Activated CD4-positive, alpha-beta T cell treated with anti-CD3 and anti-CD28 coated beads, Interleukin-10, Interleukin-2, amounts not matched to agents 100 ng/mL and 50 ng/mL, durations not matched to agents 16 hours and 8 hours (primary cell): ENCODE results near the gene ITPA.
"Not testable (repeated sequence)": the region's sequence is repeated elsewhere in the genome, so short reads cannot be mapped to it uniquely, and the experiment has no call there.

Experiments used
- DNase-seq: peaks from one replicate; pipeline ENCODE4 v3.0.0-alpha.2; 2020

Gene ITPA

DNA sequence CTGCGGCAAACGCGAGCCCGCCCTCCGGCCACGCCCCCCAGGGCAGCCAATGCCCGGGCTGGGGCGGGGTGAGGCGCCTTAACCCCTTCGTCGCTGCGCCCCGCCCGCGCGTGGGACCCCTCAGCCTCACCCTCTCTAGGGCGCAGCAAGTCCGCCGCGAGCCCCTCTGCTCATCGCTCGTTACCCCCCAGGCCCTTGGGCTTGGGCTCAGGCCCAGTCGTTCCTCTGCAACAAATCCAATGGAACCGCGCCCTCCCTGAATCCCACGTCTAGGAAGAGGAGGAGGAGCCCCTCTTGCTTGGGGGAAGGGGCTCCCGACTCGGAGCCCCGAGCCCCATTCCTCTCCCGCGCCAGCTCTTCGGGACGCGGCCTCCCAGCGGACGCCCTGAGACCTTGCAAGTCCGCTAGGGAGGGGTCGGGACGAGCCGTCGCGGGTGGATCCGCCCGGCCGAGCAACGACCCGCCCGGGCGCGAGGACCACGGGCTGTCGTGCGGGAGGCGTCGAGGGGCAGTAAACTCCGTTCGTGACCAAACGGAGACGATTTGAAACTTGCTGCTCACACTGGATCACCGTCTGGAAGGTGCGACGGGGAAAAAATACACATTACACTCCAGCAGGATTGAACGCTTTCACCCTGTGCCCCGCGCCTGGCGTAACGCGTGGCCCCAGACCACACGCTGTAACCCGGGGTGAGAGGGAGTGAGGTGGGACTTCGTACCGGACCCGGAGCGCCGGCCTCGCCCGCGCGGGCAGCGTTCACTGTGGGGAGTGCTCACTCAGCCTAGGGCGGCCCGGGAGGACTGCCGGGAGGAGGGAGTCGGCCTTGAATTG, 35.5 kb upstream of the ITPA start:
- peak; percentile 90 for DNase-seq

DNA sequence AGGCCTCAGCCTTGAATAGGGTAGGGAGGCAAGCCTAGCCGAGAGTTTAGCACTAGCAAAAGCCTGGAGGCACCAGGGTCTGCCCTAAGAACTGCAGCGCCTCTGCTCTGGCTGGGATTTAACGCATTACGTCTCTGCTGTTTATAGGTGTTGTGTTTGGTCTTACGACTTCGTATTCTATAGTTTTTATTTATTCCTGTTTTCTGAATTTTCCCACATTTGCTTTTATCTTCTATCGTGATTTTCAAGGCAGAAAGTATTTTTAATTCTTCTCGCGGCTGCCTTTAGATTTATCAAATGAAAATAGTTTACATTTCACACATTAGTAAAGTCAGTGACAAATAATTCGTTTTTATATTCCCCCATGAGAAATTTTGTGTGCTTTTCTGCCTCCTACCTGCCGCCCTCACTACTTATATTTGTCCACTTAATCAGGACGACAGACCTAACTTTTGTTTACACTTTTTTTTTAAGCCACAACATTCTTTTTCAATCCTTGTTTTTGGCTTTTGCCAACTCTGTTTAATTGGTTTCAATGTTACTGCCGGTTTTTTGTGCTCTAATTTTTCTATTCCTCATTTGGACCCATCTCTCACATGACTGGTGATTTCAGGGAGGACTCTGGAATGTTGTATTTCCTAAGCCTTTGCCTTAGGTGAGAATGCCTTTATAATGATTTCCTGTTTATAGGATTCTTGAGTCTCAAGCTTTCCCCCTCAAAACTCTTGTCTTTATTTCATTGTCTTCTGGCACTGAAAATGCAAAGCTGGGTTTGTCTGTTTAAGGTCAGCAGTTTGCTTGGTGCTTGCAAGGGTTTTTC, 34.6 kb upstream of the ITPA start:
- no peak for DNase-seq

DNA sequence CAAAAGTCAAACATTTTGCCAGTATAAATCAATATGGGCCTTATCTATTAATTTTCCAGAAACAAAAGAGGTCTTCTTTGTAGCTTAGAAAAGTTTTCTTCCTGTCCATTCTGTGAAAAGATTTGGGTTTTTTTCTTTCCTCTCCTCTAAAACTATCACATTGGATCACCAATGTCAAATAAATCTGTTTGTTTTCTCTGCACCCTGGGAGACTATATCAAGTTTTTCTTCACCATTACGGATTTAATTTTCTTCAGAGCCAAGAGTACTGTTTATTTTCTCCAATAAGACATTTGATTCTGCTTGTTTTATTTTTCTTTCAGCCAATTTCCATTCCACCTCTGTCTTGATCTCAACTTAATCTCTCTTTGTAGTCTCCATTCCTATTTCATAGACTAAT, 34.0 kb upstream of the ITPA start:
- no peak for DNase-seq

DNA sequence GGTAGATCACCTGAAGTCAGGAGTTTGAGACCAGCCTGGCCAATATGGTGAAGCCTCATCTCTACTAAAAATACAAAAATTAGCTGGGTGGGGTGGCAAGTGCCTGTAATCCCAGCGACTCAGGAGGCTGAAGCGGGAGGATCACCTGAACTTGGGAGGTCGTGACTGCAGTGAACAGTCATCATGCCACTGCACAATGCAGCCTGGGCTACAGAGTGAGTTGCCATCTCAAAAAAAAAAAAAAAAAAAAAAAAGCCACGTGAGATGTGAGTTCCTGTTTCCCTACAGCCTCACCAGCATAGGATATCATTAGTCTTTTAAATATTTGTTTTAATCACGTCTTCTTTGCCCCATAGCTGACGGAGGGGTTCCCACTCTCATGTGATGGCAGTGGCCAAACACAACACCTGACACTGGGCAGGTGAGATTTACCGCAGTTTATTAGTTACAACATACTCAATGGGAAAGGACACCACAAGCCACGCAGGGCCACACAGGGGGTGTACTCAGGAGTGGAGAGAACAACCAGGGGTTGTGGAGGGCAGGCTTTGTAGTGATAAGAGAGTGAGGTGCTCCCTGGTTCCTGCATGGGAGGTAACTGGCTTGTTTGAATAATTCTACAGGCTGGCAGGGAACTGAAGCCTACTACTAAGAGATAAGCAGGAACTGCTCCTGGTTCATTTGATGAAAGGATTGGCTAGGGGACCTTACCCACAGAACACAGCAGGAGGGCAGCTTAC, 31.4 kb upstream of the ITPA start:
- no peak for DNase-seq

DNA sequence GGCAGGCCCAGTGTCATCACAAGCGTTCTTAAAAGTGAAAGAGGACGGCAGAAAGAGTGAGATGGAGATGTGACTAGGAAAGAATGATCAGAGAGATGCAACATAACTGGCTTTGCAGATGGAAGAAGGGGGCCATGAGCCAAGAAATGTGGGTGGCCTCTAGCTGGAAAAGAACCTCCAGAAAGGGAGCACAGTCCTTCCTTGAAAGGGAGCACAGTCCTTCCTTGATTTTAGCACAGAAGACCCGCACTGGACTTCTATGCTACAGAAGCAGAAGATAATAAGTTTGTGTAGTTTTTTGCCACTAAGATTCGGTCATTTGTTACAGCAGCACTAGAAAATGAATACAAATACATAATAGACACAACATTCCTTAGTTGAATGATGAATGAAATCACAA, 29.0 kb upstream of the ITPA start:
- no peak for DNase-seq

DNA sequence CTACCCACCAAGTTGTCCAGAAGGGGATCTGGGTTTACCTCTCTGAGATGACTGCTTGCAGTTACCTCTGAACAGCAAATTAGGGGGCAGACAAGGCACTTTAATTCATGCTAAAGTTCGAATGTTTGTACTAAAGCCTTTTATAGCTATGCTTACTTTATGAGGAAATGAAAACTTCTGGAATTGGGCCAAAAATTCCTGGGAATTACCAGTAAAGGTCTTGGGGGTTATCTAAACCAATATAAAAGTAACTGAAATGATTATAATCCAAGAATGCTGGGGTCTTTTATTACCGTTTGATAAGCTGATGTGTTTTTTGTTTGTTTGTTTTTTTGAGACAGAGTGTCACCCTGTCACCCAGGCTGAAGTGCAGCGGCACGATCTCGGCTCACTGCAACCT, 28.0 kb upstream of the ITPA start:
- no peak for DNase-seq

DNA sequence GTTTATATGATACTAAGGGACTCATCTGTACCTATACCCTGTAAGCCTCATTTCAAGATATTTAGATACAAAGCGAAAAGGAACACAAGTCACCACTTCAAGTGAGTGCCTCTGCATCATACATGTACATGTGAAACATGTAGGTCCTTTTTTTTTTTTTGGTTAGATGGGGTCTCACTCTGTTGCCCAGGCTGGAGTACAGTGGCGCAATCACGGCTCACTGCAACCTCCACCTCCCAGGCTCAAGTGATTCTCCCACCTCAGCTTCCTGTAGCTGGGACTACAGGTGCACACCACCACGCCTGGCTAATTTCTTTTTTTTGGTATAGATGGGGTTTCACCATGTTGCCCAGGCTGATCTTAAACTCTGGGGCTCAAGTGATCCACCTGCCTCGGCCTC, 26.9 kb upstream of the ITPA start:
- not testable (repeated sequence) for DNase-seq

DNA sequence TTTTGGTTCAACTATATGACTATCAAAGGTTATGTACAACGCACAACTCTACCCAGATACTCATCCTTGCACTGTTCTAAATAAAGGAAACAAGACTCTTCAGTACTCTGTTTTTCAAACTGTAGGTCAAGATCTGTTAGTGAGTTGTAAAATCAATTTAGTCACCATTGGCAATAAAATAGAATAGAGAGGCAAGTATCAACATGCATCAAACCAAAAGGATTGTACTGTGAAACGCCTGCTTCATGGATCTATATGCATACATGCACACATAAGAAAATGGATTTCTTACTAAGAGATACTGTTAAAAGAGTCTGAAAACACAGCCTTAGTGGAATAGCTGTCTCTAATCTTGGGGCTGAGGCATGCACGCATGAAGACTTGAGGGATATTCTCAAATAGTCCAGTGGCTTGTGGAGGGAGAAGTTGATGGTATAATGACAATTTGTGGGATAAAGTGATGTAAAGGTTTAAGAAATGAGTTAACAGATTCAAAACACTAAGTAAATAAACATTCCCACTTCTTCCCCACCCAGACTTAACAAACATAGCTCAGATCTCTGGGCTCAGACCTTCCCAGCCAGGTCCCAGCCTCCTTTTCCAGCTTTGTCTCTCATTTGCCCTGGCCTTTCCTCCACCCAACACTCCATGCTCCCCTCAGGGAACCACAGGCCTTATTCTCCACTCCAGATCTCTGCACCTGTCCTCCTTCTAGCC, 25.2 kb upstream of the ITPA start:
- DNase-seq: no peak

DNA sequence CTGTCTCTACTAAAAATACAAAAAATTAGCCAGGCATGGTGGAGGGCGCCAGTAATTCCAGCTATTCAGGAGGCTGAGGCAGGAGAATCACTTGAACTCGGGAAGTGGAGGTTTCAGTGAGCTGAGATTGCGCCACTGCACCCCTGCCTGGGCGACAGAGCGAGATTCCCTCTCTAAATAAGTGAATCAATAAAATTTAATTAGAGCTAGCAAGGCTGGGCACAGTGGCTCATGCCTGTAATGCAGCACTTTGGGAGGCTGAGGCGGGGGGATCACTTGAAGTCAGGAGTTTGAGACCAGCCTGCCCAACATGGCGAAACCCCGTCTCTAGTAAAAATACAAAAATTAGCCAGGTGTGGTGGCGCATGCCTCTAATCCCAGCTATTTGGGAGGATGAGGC, 21.4 kb upstream of the ITPA start:
- DNase-seq: not testable (repeated sequence)

DNA sequence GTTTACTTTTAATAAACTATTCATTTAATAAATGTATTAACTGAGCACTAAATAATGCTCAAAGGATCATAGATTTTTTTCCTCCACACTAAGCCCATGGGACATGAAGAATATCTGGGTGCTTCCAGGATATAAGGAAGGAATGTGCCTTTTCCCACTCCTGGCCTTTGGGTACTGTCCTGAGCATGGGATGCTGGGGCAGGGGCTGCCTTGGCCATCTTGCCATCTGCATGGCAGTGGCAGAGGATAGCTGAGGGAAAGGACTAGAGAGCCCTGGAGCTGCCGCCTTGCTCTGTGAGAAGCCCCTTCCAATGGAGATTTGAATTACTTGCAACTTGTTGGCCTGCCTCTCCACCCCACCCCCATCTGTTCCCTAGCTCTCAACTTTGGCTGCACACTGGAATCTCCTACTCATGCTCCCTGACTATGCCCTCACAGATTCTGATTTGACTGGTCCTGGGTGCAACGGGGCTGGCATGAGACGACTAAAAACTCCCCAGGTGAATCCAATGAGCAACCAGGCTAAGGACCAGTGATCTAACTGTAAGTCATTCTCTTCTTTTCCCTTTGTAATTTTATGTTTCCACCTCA, 20.4 kb upstream of the ITPA start:
- DNase-seq: no peak

DNA sequence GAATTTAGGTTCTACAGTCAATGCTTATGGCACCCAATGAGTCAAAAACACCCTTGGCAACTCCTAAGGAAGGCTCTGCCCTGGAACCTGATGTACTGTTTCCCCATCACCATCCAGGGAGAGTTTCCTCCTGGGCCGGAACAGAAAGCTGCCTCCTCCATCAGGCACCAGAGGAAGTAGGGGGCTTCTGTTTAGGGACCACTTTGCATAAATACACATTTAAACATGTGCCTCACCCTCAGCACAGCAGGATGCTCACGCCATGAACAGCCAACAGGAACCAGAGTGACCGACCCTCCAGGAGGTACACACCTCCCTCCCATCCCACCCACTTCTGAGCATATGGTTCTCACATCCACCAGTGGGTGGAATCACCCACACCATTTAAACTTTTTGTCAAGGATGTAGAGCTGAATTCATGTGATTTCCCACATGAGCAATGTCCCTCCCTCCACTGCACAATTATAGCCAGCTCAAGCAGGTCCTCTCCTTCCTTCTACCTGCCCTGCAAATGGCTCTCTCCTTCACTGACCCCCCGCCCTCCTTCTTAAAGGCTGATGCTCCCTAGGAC, 19.7 kb upstream of the ITPA start:
- DNase-seq: no peak

DNA sequence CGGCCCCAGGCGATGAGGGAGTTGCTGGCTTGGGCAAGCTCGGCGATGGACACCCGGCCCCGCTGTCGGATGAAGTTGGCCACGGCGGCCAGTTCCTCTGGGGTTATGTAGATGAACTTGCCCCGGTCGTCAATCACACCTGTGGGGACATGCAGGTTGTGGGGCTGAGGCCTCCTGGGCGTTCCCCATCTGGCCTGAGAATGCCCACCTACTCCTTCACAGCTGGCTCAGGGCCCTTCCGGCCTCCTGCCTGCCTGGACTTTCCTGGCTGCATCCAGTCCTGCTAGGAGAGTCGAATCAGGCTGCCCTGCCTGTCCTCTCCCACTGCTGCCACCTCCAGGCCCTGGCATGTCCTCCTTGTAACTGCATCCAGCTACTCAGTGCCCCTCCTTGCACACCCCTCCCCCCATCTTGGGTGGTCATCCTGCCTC, 18.6 kb upstream of the ITPA start:
- DNase-seq: no peak

DNA sequence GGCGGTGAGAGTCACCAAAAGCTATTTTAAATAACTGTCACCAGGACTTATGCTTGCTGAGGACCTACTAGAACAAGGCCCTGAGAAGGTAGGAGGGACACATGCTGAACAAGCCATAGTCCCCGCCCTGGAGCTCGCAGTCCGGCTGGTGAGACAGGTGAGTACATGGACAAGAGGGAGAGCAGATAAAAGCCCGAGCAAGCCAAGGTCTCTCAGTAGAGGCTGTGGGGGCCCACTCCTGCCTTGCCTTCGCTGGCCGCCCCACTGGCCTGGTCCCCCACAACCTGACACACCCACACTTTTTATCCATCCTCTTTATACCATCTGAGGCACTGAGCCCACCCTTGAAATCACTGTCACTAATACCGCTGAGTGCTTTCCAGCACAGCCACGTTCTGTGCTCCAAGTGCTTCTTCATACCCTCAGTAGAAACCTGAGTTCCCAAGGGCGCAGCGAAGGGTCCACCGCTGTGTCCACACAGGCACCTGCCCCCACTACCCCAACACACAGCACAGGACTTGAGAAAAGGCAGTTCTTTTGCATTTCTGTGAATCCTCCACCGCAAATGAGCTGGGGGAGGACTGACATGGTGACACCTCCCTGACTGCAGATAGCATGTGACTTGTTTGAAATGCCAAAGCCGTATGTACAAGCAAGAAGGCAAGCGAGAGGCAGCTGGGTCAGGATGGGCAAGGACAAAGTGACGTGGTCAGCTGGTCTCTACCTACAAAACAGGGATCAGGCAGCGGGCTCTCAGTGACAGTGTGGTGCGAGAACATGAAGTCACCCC, 16.9 kb upstream of the ITPA start:
- DNase-seq: no peak

DNA sequence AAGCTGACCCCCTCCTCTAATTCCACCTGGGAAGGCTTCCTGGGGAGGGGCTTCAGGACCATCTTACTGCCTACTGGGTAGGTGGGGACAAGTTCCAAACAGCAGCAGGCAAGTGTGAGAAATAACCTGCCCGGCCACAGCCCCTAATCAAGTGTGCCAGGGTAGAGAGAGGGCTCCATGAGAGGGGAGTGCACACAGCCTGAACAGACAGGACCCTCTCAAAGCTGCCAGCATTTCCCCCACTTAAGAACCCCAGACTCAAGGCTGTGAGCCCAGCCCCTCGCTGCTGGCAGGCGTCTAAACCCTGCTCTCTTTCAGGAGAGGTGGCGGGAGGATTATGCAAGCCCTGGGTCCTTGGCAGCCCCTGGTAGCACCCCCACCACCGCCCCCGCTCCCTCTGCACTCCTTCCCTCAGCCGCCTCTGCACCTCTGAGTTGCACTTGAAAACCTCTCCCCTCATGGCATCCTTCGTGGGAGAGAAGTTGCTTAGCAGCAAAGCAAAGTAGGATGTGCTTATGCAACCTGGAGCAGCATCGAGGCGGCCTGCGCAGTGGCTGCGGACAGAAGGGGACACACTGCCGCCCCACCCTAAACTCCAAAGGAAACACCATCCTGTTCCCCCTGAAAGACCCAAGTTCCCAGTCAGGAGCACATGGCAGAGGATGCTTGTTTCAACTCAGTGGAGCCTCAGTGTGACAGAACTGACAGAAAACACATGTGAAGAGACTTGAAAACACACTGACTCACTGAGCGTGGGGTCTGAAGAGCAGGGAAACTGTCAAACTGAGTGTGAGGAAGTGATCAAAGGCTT, 15.3 kb upstream of the ITPA start:
- no peak for DNase-seq

DNA sequence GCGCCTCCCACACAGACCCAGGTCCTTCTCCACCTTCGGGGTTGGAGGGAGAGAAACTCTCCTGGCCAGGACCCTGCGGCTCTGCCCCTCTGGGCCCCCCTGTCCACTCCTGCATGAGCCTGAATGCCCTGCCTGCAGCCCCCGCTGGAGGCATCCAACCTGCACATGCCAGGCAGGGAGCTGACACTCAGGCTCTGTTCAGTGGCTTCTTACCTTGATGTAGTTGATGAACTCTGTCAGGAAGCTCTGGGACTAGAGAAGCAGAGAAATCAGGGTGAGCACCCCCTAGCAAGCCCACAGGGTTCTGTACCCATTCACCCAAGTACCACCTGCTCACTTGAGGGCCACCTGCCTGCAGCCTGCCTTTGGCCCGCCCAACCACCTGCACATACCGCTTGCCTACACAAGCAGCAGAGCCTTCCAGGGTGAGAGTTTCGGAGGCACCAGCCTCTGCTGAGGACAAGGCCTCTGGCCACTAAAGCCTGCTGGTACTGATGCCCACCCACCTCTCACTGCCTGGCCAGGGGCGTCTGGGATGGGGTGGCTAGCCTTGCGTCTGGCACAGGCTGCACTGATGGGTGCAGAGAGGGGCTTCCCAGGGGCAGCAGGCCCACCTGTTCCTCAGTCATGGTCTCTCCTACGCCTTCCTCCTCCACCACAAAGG, 14.5 kb upstream of the ITPA start:
- no peak for DNase-seq

DNA sequence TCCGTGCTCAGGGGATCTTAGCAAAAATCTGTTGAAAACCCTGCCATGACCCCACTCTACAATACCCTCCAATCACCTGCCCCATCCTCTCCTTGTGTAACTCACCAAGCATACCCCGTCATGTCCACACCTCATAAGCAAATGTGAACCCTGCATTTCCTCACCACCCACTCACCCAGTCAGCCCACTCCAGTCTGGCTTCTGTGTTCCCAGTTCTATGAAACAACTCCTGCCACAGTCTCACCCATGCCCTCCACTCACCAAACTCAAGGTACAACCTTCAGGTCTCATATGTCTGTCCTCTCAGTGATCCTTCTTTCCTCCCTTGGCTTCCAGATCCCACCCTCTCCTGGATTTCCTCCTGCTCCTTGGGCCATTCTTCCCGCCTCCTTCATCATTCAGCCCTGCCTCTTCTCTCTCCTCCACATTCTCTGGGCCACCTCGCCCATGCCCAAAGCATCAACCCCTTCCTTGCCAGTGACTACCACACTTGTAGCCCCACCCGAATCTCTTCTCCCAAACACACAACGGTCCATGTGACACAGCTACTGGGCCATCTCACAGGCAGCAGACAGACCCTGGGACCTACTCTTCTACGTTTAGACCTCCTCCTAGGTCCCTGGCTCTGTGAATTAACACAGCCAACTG, 13.6 kb upstream of the ITPA start:
- no peak for DNase-seq

DNA sequence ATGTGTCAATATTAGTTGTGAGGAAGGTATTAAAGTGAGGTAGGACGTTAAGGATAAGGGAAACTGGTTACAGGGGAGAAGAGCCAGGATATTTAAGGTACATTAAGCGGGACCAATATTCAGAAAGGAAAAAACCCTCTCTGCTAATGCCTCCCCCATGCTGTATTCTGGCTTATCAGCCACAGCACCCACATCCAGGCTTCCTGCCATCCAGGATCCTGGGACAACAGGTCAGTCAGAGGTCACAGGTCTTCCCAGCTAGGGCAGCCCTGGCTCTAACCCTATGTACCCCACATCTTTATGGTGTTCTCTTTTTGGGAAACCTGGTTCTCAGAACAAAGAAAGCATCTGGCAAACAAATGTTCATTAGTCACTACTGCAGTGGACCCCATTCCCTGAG, 10.1 kb upstream of the ITPA start:
- DNase-seq: no peak

DNA sequence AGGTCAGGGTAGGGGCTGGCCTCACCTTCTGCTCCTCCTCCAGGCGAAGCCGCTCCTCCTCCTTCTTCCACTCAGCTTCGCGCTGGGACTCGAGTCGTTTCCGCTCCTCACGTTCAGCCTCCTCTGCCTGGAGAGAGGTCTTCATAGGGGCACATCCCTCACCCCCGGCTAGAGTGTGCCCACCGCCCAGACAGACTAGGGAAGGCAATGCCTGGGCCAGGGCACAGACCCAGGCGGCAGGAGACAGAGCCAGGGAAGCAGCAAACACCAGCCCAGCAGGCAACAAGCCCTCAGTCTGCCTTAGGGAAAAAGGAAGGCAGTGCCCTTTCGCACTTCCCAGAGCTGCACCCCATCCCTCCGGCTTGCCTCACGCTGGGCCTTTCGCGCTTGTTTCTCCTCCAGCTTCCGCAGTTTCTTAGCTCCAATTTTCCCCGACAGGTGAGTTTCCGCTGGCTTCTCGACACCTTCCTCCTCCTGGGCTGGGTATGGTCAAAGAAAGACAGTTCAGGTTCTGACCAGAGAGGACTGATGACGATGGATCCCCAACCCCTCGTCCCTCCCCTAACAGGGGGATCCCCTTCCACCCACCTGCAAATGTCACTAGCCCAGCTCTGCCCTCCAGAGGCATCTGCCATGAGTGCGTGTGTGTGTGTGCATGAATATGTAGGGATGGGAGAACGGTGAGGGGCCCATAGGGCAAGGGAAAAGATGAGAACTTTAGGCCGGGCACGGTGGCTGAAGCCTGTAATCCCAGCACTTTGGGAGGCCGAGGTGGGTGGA, 9.1 kb upstream of the ITPA start:
- no peak for DNase-seq

DNA sequence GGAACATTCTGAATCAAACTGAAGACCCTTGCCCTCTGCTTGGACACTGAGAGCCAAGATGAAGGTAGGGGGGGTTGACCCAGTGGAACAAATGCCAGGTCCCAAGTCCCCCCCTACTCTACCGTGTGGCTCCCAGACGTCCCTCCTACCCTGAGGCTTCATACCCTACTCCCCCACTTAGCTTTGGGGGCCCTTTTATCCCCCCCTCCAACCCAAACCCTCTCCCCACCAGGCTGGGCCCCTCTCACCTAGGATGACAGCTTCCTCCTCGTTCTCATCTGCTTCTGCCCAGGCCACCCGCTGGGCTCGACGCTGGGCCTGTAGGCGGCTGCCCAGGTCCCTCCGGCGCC, 6.4 kb upstream of the ITPA start:
- no peak for DNase-seq
